ENCODE results near the gene EPB42. TPM values are rescaled to one million over a fixed set of nuclear protein-coding genes. Genes with fewer than 3 reads are reported as not detected.

EPB42 gene
- total and polyA plus RNA-seq, 2 experiments from 2014 or later, result not detected

GRCh38 chr15:43150191-43150929 is 70.5 kb downstream of the EPB42 start:
- Histone ChIP-seq H2AFZ (no peak overlapping the region), H3K27me3 (ENCODE audit: insufficient read depth) (no peaks in the 10 kb centered on the region), H3K79me2 (replicated peaks; ENCODE audit: insufficient read depth) (no peaks in the 10 kb centered on the region), H3K27ac (ENCODE audit: low read depth) (0 out of 2 replicates have a peak overlapping the region, but pooled peaks have one; percentile 7), H3K4me2 (no peak overlapping the region), H3K9me2 (ENCODE audit: insufficient read depth) (no peaks in the 10 kb centered on the region), H3K4me1 (ENCODE audit: insufficient read depth) (no peaks in the 10 kb centered on the region), H3K36me3 (ENCODE audit: insufficient read depth) (no peaks in the 10 kb centered on the region; the same call in 1 of the 2 replicates), H3F3A (replicated peaks; ENCODE audit: low read depth) (no peaks in the 10 kb centered on the region), H3K4me3 (no peak overlapping the region), H4K20me1 (replicated peaks; ENCODE audit: insufficient read depth) (no peaks in the 10 kb centered on the region)
- H3K27me3 Mint-ChIP-seq (ENCODE audit: insufficient read depth, low read depth, poor library complexity), result peaks cover 2% of the 10 kb centered on the region
- no peak overlapping the region for H3K4me3 Mint-ChIP-seq
- no peaks in the 10 kb centered on the region for H3K9me3 Mint-ChIP-seq
- DNase-seq (ENCODE audit: low spot score) (peak; percentile 24), ATAC-seq (no peak)
- H3K4me1 Mint-ChIP-seq, result no peaks in the 10 kb centered on the region
- no peak overlapping the region; the same call in 1 of the 2 replicates for H3K27ac Mint-ChIP-seq
- TF ChIP-seq, protein P1, sequence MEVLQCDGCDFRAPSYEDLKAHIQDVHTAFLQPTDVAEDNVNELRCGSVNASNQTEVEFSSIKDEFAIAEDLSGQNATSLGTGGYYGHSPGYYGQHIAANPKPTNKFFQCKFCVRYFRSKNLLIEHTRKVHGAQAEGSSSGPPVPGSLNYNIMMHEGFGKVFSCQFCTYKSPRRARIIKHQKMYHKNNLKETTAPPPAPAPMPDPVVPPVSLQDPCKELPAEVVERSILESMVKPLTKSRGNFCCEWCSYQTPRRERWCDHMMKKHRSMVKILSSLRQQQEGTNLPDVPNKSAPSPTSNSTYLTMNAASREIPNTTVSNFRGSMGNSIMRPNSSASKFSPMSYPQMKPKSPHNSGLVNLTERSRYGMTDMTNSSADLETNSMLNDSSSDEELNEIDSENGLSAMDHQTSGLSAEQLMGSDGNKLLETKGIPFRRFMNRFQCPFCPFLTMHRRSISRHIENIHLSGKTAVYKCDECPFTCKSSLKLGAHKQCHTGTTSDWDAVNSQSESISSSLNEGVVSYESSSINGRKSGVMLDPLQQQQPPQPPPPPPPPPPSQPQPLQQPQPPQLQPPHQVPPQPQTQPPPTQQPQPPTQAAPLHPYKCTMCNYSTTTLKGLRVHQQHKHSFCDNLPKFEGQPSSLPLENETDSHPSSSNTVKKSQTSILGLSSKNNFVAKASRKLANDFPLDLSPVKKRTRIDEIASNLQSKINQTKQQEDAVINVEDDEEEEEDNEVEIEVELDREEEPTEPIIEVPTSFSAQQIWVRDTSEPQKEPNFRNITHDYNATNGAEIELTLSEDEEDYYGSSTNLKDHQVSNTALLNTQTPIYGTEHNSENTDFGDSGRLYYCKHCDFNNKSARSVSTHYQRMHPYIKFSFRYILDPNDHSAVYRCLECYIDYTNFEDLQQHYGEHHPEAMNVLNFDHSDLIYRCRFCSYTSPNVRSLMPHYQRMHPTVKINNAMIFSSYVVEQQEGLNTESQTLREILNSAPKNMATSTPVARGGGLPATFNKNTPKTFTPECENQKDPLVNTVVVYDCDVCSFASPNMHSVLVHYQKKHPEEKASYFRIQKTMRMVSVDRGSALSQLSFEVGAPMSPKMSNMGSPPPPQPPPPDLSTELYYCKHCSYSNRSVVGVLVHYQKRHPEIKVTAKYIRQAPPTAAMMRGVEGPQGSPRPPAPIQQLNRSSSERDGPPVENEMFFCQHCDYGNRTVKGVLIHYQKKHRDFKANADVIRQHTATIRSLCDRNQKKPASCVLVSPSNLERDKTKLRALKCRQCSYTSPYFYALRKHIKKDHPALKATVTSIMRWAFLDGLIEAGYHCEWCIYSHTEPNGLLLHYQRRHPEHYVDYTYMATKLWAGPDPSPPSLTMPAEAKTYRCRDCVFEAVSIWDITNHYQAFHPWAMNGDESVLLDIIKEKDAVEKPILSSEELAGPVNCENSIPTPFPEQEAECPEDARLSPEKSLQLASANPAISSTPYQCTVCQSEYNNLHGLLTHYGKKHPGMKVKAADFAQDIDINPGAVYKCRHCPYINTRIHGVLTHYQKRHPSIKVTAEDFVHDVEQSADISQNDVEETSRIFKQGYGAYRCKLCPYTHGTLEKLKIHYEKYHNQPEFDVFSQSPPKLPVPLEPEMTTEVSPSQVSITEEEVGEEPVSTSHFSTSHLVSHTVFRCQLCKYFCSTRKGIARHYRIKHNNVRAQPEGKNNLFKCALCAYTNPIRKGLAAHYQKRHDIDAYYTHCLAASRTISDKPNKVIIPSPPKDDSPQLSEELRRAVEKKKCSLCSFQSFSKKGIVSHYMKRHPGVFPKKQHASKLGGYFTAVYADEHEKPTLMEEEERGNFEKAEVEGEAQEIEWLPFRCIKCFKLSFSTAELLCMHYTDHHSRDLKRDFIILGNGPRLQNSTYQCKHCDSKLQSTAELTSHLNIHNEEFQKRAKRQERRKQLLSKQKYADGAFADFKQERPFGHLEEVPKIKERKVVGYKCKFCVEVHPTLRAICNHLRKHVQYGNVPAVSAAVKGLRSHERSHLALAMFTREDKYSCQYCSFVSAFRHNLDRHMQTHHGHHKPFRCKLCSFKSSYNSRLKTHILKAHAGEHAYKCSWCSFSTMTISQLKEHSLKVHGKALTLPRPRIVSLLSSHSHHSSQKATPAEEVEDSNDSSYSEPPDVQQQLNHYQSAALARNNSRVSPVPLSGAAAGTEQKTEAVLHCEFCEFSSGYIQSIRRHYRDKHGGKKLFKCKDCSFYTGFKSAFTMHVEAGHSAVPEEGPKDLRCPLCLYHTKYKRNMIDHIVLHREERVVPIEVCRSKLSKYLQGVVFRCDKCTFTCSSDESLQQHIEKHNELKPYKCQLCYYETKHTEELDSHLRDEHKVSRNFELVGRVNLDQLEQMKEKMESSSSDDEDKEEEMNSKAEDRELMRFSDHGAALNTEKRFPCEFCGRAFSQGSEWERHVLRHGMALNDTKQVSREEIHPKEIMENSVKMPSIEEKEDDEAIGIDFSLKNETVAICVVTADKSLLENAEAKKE (CRISPR knock-in tag; IDR thresholded peaks at IDR 0.05), result no peak
- TF ChIP-seq, protein P2, sequence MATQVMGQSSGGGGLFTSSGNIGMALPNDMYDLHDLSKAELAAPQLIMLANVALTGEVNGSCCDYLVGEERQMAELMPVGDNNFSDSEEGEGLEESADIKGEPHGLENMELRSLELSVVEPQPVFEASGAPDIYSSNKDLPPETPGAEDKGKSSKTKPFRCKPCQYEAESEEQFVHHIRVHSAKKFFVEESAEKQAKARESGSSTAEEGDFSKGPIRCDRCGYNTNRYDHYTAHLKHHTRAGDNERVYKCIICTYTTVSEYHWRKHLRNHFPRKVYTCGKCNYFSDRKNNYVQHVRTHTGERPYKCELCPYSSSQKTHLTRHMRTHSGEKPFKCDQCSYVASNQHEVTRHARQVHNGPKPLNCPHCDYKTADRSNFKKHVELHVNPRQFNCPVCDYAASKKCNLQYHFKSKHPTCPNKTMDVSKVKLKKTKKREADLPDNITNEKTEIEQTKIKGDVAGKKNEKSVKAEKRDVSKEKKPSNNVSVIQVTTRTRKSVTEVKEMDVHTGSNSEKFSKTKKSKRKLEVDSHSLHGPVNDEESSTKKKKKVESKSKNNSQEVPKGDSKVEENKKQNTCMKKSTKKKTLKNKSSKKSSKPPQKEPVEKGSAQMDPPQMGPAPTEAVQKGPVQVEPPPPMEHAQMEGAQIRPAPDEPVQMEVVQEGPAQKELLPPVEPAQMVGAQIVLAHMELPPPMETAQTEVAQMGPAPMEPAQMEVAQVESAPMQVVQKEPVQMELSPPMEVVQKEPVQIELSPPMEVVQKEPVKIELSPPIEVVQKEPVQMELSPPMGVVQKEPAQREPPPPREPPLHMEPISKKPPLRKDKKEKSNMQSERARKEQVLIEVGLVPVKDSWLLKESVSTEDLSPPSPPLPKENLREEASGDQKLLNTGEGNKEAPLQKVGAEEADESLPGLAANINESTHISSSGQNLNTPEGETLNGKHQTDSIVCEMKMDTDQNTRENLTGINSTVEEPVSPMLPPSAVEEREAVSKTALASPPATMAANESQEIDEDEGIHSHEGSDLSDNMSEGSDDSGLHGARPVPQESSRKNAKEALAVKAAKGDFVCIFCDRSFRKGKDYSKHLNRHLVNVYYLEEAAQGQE (IDR thresholded peaks at IDR 0.05; ENCODE audit: unreplicated experiment), result no peak
- TF ChIP-seq NANOG (IDR thresholded peaks at IDR 0.05; ENCODE audit: borderline replicate concordance), result no peak
- no peak for TF ChIP-seq POLR2AphosphoS5 (IDR thresholded peaks at IDR 0.05; ENCODE audit: low read depth)
- TF ChIP-seq, protein P3, sequence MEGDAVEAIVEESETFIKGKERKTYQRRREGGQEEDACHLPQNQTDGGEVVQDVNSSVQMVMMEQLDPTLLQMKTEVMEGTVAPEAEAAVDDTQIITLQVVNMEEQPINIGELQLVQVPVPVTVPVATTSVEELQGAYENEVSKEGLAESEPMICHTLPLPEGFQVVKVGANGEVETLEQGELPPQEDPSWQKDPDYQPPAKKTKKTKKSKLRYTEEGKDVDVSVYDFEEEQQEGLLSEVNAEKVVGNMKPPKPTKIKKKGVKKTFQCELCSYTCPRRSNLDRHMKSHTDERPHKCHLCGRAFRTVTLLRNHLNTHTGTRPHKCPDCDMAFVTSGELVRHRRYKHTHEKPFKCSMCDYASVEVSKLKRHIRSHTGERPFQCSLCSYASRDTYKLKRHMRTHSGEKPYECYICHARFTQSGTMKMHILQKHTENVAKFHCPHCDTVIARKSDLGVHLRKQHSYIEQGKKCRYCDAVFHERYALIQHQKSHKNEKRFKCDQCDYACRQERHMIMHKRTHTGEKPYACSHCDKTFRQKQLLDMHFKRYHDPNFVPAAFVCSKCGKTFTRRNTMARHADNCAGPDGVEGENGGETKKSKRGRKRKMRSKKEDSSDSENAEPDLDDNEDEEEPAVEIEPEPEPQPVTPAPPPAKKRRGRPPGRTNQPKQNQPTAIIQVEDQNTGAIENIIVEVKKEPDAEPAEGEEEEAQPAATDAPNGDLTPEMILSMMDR (conservative IDR thresholded peaks at IDR 0.05; ENCODE audit: low read depth in 2 of 2), result no peak
- TF ChIP-seq JUNB (IDR thresholded peaks at IDR 0.05; ENCODE audit: unreplicated experiment), result no peak
- no peak for TF ChIP-seq ZNF331 (CRISPR knock-in tag; IDR thresholded peaks at IDR 0.05; ENCODE audit: low read depth)
- TF ChIP-seq CREB1 (CRISPR knock-in tag; IDR thresholded peaks at IDR 0.05; ENCODE audit: low read depth), result no peak
- TF ChIP-seq ZNF114 (CRISPR knock-in tag; IDR thresholded peaks at IDR 0.05), result no peak
- TF ChIP-seq EZH2 (IDR thresholded peaks at IDR 0.05; ENCODE audit: low read depth, unreplicated experiment), result no peak
- no peak for TF ChIP-seq EZH2phosphoT487 (IDR thresholded peaks at IDR 0.05; ENCODE audit: unreplicated experiment)
- TF ChIP-seq STAT1 (IDR thresholded peaks at IDR 0.05; ENCODE audit: unreplicated experiment), result no peak
- TF ChIP-seq, protein P4, sequence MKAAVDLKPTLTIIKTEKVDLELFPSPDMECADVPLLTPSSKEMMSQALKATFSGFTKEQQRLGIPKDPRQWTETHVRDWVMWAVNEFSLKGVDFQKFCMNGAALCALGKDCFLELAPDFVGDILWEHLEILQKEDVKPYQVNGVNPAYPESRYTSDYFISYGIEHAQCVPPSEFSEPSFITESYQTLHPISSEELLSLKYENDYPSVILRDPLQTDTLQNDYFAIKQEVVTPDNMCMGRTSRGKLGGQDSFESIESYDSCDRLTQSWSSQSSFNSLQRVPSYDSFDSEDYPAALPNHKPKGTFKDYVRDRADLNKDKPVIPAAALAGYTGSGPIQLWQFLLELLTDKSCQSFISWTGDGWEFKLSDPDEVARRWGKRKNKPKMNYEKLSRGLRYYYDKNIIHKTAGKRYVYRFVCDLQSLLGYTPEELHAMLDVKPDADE (IDR thresholded peaks at IDR 0.05), result no peak
- no peaks in the 10 kb centered on the region for H3K36me3 Mint-ChIP-seq (ENCODE audit: low read depth)
